Retinal pigment epithelial cell (primary cell): ENCODE results near the gene DDB1.

Source experiments
- DNase-seq: peaks from one replicate; pipeline ENCODE4 v3.0.0-alpha.2; 2010; ENCODE audit warnings: low read depth
- H3K4me3 ChIP-seq: 2 replicates; pipeline ENCODE4 v1.5.1; 2011; ENCODE audit warnings: mild to moderate bottlenecking, low read length, control low read depth, moderate library complexity
- TF ChIP-seq, protein P1 (sequence below): conservative IDR thresholded peaks from 2 replicates; pipeline ENCODE4 v1.5.1; 2011; ENCODE audit warnings: low read depth, low read length, control low read depth, inconsistent platforms

DDB1 gene

DNA sequence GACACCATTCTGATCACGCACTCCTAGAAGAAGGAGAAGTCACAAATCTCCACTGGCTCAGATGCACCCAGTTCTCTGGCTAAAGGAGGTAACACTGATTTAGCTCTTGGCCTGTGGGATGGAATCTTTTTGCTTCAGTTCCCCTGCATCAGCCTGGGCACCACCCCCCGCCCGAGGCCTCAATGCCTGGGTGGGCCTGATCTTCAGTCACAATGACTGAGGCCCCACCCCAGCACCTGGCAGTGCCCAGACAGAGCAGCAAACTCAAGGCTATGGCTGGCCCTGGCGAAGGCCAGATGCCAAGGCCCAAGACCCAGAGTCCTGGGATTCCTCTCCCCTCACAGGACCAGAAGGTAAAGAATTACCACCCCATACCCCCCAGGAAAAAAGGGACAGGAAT lies 23.8 kb upstream of the DDB1 start:
- TF ChIP-seq, protein P1, sequence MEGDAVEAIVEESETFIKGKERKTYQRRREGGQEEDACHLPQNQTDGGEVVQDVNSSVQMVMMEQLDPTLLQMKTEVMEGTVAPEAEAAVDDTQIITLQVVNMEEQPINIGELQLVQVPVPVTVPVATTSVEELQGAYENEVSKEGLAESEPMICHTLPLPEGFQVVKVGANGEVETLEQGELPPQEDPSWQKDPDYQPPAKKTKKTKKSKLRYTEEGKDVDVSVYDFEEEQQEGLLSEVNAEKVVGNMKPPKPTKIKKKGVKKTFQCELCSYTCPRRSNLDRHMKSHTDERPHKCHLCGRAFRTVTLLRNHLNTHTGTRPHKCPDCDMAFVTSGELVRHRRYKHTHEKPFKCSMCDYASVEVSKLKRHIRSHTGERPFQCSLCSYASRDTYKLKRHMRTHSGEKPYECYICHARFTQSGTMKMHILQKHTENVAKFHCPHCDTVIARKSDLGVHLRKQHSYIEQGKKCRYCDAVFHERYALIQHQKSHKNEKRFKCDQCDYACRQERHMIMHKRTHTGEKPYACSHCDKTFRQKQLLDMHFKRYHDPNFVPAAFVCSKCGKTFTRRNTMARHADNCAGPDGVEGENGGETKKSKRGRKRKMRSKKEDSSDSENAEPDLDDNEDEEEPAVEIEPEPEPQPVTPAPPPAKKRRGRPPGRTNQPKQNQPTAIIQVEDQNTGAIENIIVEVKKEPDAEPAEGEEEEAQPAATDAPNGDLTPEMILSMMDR = no peak
- DNase-seq = no peak
- no peak overlapping the region for H3K4me3 ChIP-seq

DNA sequence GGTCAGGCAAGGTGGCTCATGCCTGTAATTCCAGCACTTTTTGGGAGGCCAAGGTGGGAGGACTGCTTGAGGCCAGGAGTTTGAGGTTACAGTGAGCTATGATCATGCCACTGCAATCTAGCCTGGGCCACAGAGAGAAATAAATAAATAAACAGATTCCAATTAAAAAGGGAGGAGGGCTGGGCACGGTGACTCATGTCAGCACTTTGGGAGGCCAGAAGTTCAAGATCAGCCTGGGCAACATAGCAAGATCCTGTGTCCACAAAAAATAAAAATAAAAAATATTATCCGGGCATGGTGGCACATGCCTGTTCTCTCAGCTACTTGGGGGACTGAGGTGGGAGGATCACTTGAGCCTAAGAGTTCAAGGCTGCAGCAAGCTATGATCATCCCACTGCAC lies 21.3 kb upstream of the DDB1 start:
- DNase-seq = no peak
- TF ChIP-seq, protein P1 = no peak
- no peak overlapping the region for H3K4me3 ChIP-seq

DNA sequence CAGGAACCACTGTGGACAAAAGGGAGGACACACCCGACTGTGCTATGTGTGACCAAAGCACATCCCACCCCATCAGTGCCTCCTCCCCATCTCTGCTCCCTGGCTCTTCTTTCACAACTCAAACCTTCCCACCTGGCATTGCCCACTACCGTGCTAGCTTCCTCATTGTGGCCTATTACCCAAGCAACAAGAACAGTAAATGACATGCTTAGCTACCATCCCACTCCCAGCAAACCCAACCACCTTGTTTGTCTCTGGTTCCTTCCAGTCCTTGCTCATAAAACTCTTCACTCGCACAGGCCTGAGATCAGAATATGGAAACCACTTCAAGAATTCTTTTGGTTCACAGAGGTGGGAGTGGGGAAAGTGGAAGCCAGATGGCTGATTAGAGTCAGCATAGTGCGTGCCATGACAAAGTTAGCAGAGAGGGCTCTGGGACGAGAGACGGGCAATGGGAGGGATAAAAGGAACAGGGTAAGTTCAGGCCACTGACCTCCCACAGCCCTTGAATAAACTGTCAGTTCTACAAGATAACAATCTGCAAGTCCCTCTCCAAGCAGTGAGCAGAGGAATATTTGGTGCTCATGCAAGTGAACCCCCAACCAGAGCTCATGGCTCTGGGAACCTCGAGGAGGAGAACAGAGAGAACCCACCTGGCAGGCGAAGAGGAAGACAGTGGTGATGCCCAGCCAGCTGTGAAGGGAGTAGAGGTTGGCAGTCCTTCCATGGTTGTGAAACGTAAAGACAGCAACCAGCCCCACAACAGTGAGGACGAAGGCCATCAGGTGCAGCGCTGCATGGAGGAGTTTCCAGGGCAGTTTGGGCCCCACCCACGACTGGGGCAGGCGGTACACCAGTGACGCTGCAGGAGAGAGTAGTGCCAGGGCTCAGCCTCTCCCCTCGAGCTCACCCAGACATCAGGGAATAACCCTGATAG lies 20.5 kb upstream of the DDB1 start:
- TF ChIP-seq, protein P1 = no peak
- DNase-seq = no peak
- no peak overlapping the region for H3K4me3 ChIP-seq

DNA sequence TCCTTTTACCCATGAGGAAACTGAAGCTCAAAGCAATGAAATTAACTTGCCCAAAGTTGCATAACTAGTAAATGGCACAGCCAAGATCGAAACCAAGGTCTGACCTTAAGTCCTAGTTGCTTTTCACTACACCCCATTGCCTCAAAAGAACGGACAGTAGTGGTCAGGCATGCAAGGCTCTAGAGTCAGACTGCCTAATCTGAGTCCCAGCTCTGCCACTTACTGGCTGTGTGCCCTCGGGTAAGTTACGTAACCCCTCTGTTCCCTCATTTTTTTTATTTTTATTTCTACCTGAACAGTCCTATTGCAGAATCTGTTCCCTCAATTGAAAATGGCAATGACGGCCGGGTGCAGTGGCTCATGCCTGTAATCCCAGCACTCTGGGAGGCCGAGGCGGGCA lies 19.1 kb upstream of the DDB1 start:
- TF ChIP-seq, protein P1 = no peak
- H3K4me3 ChIP-seq = no peak overlapping the region
- DNase-seq = no peak

DNA sequence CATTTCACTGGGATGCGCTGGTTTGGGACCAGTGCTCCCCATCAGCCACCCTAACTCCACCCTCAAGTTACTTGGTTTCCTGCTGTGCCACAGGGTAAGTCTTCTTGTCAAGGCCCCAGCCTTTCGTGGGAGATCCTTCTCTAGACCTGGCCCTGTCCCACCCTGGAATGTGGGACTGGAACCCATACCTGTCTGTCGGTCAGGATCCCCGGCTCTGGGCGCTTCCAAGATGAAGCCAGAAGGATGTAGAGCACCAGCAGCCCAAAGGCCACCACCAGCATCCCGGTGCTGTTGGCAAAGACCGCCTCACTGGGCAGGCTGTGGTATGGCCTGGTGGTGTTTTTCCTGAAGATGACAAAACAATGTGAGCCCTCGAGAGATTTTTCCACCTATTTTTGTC lies 17.9 kb upstream of the DDB1 start:
- TF ChIP-seq, protein P1 = no peak
- no peak overlapping the region for H3K4me3 ChIP-seq
- no peak for DNase-seq

DNA sequence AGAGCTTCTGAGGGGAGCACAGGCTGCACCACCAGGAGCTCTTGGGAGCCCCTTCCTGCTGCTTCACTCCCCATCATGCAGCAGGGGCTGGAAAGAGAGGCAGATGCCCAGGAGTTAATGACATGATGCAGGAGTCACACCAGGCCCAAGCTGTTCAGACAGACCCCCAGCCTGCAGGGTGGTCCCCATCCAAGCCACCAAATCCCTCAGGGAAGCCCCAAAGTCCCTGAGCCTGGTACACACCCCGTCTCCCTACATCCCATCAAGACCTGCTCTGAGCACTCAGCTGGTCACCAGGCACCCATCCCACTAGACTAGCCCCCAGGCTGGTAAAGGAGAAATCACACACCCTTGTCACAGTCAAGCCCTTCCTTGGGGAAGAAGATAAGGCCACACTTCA lies 17.4 kb upstream of the DDB1 start:
- H3K4me3 ChIP-seq = no peak overlapping the region
- TF ChIP-seq, protein P1 = no peak
- DNase-seq = no peak

DNA sequence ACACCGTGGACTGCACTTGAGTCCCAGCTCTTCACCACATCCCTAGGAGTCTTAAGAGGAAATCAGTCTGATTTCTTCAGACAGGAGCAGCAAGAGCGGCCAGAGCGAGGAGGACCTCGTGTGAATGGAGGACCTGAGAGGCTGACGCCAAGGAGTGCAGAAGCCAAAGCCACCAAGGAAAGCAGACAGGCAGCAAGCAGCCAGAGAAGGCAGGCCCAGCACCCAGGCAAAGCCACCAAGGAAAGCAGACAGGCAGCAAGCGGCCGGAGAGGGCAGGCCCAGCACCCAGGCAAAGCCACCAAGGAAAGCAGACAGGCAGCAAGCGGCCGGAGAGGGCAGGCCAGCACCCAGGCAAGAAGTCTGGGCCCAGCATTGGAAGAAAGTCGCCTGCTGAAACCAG lies 17.0 kb upstream of the DDB1 start:
- no peak overlapping the region for H3K4me3 ChIP-seq
- no peak for DNase-seq
- TF ChIP-seq, protein P1 = no peak
